Adrenal gland (tissue), 5 donors: ENCODE data around the gene AGER.

Experiments
- POLR2A ChIP-seq, 2 donors: fragments of 450-650 bp; IDR thresholded peaks; one replicate each; pipeline ENCODE4 v1.6.1; 2017; ENCODE audit warnings: antibody characterized with exemption in 2 of 2, mild to moderate bottlenecking in 2 of 2, moderate library complexity in 1 of 2
- TF ChIP-seq, protein P1 (sequence below), 6 experiments: fragments of 450-650 bp in 4 of 6; fragments of 200-600 bp in 2 of 6; sonication (generic) in 1 of 6; IDR thresholded peaks; 1 replicate in 5 of 6; 2 replicates in 1 of 6; pipeline versions ENCODE4 v1.5.1 to v1.8.0; 2016 to 2021; ENCODE audit warnings: antibody characterized with exemption in 6 of 6, mild to moderate bottlenecking in 2 of 6, moderate library complexity in 1 of 6
- donor health status: DM: no; HTN: no; CAD: no.

DNA sequence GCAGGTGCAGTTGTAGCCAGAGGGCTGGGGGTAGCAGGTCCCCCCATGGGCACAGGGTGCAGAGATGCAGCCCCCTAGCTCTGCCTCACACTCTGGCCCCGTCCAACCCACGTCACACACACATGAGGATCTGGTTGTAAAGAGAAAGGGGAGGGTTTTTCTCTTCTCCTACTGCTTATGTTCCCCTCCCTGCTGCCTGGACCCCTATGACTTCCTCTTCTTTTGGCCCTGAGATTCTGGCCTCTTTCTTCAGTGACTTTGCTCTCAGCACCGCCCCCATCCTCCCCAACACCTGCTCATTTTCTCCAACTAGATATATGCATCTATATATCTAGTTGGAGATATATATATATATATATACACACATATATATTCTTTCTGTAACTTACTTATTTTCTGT, 30.1 kb upstream of the AGER start:
- TF ChIP-seq, protein P1, sequence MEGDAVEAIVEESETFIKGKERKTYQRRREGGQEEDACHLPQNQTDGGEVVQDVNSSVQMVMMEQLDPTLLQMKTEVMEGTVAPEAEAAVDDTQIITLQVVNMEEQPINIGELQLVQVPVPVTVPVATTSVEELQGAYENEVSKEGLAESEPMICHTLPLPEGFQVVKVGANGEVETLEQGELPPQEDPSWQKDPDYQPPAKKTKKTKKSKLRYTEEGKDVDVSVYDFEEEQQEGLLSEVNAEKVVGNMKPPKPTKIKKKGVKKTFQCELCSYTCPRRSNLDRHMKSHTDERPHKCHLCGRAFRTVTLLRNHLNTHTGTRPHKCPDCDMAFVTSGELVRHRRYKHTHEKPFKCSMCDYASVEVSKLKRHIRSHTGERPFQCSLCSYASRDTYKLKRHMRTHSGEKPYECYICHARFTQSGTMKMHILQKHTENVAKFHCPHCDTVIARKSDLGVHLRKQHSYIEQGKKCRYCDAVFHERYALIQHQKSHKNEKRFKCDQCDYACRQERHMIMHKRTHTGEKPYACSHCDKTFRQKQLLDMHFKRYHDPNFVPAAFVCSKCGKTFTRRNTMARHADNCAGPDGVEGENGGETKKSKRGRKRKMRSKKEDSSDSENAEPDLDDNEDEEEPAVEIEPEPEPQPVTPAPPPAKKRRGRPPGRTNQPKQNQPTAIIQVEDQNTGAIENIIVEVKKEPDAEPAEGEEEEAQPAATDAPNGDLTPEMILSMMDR (IDR thresholded peaks at IDR 0.05): no peak
- no peak for TF ChIP-seq POLR2A (IDR thresholded peaks at IDR 0.05)
